ENCODE measurements around the gene CABLES2.

- TF ChIP-seq NPAS2 (CRISPR knock-in tag; IDR thresholded peaks at IDR 0.05; ENCODE audit: borderline replicate concordance) = no peak
- TF ChIP-seq CTCF (IDR thresholded peaks at IDR 0.05) = no peak
- TF ChIP-seq, protein P1, sequence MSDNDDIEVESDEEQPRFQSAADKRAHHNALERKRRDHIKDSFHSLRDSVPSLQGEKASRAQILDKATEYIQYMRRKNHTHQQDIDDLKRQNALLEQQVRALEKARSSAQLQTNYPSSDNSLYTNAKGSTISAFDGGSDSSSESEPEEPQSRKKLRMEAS (IDR thresholded peaks at IDR 0.05) = no peak
- TF ChIP-seq POLR2A (IDR thresholded peaks at IDR 0.05; ENCODE audit: low read length) = no peak
- TF ChIP-seq RCOR1 (IDR thresholded peaks at IDR 0.05; ENCODE audit: low read depth, low read length) = no peak
- no peak for TF ChIP-seq JUNB (IDR thresholded peaks at IDR 0.05)
- TF ChIP-seq, protein P2, sequence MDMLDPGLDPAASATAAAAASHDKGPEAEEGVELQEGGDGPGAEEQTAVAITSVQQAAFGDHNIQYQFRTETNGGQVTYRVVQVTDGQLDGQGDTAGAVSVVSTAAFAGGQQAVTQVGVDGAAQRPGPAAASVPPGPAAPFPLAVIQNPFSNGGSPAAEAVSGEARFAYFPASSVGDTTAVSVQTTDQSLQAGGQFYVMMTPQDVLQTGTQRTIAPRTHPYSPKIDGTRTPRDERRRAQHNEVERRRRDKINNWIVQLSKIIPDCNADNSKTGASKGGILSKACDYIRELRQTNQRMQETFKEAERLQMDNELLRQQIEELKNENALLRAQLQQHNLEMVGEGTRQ (IDR thresholded peaks at IDR 0.05) = no peak
- TF ChIP-seq ZFP36 (IDR thresholded peaks at IDR 0.05; ENCODE audit: borderline replicate concordance, partially characterized antibody) = no peak
- TF ChIP-seq, protein P3, sequence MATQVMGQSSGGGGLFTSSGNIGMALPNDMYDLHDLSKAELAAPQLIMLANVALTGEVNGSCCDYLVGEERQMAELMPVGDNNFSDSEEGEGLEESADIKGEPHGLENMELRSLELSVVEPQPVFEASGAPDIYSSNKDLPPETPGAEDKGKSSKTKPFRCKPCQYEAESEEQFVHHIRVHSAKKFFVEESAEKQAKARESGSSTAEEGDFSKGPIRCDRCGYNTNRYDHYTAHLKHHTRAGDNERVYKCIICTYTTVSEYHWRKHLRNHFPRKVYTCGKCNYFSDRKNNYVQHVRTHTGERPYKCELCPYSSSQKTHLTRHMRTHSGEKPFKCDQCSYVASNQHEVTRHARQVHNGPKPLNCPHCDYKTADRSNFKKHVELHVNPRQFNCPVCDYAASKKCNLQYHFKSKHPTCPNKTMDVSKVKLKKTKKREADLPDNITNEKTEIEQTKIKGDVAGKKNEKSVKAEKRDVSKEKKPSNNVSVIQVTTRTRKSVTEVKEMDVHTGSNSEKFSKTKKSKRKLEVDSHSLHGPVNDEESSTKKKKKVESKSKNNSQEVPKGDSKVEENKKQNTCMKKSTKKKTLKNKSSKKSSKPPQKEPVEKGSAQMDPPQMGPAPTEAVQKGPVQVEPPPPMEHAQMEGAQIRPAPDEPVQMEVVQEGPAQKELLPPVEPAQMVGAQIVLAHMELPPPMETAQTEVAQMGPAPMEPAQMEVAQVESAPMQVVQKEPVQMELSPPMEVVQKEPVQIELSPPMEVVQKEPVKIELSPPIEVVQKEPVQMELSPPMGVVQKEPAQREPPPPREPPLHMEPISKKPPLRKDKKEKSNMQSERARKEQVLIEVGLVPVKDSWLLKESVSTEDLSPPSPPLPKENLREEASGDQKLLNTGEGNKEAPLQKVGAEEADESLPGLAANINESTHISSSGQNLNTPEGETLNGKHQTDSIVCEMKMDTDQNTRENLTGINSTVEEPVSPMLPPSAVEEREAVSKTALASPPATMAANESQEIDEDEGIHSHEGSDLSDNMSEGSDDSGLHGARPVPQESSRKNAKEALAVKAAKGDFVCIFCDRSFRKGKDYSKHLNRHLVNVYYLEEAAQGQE (IDR thresholded peaks at IDR 0.05) = no peak
Observed at GRCh38 chr20:62372042-62372993, 34.8 kb downstream of the CABLES2 start.
